Effector memory CD8-positive, alpha-beta T cell (primary cell): ENCODE measurements around the gene CMSS1.

ENCODE experiments used
- ATAC-seq: fragments of 150-1000 bp; cut with Tn5 transposase; replicated peaks from 2 replicates; pipeline ENCODE4 v1.10.0; 2021; ENCODE audit warnings: mild to moderate bottlenecking, moderate library complexity
- DNase-seq, 3 experiments: peaks; one replicate each; pipeline ENCODE4 v3.0.0; 2021
- H3K27ac Mint-ChIP-seq, 2 donors: one replicate each; pipeline ENCODE4 v1.8.0; 2022; ENCODE audit warnings: mild to moderate bottlenecking in 2 of 2, mixed read lengths in 2 of 2, moderate library complexity in 2 of 2
- H3K27me3 Mint-ChIP-seq, 2 donors: one replicate each; pipeline ENCODE4 v1.8.0; 2022; ENCODE audit warnings: mixed read lengths in 2 of 2
- H3K36me3 Mint-ChIP-seq: one replicate; pipeline ENCODE4 v1.8.0; 2022; ENCODE audit warnings: mild to moderate bottlenecking, moderate library complexity, mixed read lengths; ENCODE audit not compliant: insufficient read depth
- H3K4me1 Mint-ChIP-seq, 2 donors: one replicate each; pipeline ENCODE4 v1.8.0; 2022; ENCODE audit warnings: low read depth in 2 of 2, mixed read lengths in 2 of 2
- H3K4me3 Mint-ChIP-seq, 2 donors: one replicate each; pipeline ENCODE4 v1.8.0; 2022; ENCODE audit warnings: mild to moderate bottlenecking in 2 of 2, mixed read lengths in 2 of 2, moderate library complexity in 2 of 2
- H3K9me3 Mint-ChIP-seq, 2 donors: one replicate each; pipeline ENCODE4 v1.8.0; 2022; ENCODE audit warnings: mixed read lengths in 2 of 2

Gene CMSS1

DNA sequence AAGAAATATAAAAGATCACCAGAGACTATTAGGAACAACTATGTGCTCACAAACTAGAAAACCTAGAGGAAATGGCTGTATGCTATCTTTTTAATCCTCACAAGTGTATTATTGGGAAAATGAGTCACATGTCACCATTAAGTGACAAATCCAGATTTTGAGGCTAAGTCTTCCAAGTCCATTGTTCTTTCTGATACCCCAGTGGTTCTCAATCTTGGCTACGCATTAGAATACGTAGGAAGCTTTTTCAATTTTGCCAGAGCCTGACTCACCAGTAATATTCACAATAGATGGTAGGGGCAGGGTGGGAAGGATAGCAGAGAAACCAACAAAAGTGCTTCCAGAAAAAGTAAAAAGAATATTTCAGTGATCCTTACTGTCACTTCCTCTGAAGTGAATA lies 179.6 kb downstream of the CMSS1 start:
- no peak overlapping the region for H3K27ac Mint-ChIP-seq
- no peaks in the 10 kb centered on the region for H3K36me3 Mint-ChIP-seq
- no peak overlapping the region for H3K4me3 Mint-ChIP-seq
- no peak for DNase-seq
- peaks cover 0 to 3% of the 10 kb centered on the region in 2 donors for H3K4me1 Mint-ChIP-seq
- H3K27me3 Mint-ChIP-seq: no peaks in the 10 kb centered on the region
- no peak for ATAC-seq
- H3K9me3 Mint-ChIP-seq: peaks cover 7 to 13% of the 10 kb centered on the region in 2 donors

DNA sequence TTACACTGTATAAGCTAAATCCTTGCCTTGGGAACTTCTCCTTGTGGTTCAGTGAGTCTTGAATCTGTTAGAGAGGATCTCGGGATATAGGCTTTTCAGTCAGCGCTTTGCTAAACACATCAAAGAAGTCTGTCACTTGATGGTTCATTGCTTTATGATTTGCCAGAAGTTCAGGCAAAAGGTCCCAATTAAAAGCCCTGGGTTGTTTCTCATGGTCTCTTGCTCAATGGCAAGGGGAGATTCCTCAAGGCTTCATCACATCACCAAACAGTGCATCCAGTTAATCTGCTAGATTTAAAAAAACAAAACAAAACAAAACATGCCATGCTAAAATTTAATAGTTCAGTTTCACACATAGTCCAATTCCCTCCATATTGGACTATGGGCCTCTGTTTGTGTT lies 181.9 kb downstream of the CMSS1 start:
- H3K9me3 Mint-ChIP-seq: peaks cover 5% of the 10 kb centered on the region in 2 donors
- no peak overlapping the region for H3K4me3 Mint-ChIP-seq
- H3K27me3 Mint-ChIP-seq: no peaks in the 10 kb centered on the region
- peaks cover 3 to 5% of the 10 kb centered on the region in 2 donors for H3K4me1 Mint-ChIP-seq
- H3K36me3 Mint-ChIP-seq: no peaks in the 10 kb centered on the region
- ATAC-seq: no peak
- no peak overlapping the region for H3K27ac Mint-ChIP-seq
- no peak for DNase-seq

DNA sequence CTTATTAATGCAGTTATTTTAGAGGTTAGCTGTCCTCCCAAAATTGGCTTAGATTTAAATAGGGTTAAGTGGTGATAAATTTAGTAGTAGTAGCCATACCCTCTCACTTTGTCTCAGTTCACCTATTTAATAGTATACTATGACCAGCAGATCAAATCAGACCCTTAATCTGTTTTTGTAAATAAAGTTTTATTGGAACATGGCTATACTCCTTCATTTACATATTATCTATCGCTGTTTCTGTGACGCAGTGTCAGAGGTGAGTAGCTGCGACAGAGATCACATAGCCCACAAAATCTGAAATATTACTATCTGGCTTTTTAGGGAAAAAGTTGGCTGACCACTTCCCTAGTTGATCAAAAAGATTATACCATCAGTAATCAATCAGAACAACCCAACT lies 183.4 kb downstream of the CMSS1 start:
- no peaks in the 10 kb centered on the region for H3K27me3 Mint-ChIP-seq
- DNase-seq (no peak), ATAC-seq (no peak)
- no peaks in the 10 kb centered on the region for H3K36me3 Mint-ChIP-seq
- H3K4me3 Mint-ChIP-seq: no peak overlapping the region
- H3K4me1 Mint-ChIP-seq: peaks cover 3 to 6% of the 10 kb centered on the region in 2 donors
- H3K27ac Mint-ChIP-seq: no peak overlapping the region
- peaks cover 2 to 3% of the 10 kb centered on the region in 2 donors for H3K9me3 Mint-ChIP-seq

DNA sequence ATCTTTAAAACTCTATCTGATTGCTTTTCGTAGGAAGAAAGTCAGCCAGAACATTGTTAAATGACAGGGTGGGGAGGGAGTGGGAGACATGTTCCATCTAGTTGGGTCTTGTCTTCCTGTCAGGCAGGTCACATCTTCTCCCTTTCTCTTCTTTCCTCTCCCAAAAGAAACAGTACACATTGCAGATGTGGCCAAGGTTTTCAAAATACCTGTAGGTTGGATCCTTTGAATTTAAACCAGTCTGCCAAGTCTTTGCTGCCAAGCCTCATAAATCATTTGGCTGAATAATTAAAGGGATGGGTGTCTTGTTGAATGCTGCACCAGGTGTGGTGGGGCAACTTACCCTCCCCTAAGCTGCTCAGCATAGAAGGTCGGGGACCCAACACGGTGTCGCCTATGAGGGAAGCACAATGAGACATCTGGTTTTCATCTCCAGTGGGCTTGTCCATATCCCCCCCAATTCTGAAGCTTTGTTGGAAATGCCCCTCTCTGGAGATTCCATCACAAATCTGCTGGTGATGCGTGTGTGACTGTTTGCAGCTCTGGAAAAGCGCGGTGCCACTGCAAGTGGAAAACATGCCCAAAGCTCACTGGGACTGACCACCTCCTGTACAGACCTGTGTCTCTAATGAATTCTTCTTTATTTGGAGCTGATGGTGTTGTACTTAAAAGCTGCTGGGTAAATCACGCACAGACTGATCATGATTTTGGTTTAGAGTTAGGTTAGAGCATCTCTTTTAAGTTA lies 184.0 kb downstream of the CMSS1 start:
- no peaks in the 10 kb centered on the region for H3K36me3 Mint-ChIP-seq
- DNase-seq (no peak), ATAC-seq (no peak)
- H3K27ac Mint-ChIP-seq: no peak overlapping the region
- no peaks in the 10 kb centered on the region for H3K9me3 Mint-ChIP-seq
- no peaks in the 10 kb centered on the region for H3K27me3 Mint-ChIP-seq
- H3K4me1 Mint-ChIP-seq: peaks cover 3 to 6% of the 10 kb centered on the region in 2 donors
- H3K4me3 Mint-ChIP-seq: no peak overlapping the region

DNA sequence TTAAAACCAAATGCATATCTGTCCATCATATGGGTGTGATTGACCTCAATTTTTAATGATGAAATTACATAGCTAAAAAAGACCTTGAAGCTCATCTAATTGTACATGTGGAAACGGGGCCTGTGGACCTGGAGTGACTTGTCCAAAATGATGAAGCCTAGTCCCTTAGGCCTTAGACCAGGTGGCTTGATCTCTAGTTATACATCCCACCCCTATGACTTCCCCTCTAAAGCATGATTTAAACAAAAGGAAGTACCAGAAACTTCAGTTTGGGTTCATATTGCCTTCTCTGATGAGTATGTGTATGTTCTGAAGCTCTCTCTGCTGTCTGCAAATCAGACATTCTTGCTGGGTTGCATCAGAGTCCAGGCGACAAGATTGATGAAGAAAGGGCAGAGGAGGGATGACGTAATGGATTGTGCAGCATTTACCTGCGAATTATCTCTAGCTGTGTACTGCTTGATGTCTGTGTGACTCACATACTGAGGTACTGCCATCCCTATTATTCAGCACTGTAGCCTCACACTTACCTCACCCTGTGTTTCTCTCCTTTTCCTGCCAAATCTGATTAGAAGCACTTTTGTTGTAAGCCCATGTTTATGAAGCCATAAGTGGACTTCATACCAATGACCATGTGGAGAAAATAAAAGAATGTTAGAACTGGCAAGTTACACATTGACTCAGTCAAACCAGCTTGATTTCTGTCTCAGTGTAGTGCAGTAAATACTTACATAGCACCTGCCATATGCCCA lies 185.1 kb downstream of the CMSS1 start:
- ATAC-seq: no peak
- H3K27ac Mint-ChIP-seq: no peak overlapping the region
- no peak for DNase-seq

DNA sequence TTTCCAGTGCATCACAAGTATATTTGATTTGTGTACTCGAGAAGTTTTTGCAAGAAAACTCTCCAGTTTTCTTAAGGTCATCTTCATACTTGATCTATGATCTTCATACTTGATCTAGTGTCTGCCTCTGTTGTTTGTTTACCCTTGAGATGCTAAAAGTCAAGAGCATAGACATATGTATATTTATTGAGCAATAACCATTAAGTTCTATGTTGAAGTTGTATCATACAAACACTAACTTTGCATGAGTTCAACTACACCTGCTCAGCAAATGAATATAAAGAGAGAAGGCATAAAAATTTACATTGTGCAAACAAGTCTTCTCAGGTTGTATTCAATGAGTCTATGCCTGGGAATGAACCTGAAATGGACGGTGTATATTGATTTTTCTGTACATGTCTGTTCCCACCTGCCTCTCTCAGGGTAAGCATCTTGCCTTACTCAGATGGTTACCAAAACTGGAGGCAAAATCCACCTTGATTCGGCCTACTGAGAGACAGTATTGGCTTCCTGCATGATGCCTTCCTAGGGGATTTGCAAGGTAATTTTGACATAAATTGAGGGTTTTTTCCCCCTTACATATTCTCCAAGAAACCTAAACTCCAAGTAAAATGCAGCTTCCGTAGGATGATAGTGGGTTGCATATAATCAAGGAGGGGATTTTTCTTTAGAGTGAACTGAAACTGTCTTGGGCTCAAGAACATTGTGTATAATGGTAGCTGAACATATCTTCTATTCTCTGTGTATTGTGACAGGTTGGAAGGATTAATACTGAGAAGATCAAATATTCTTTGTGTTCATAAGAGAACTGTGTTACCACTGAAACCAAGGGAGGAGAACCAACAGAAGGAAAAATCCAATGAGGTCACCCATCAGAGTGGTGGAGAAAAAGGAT lies 186.2 kb downstream of the CMSS1 start:
- peaks cover 2 to 6% of the 10 kb centered on the region in 2 donors for H3K4me1 Mint-ChIP-seq
- H3K4me3 Mint-ChIP-seq: no peak overlapping the region
- DNase-seq (no peak), ATAC-seq (no peak)
- no peaks in the 10 kb centered on the region for H3K36me3 Mint-ChIP-seq
- H3K9me3 Mint-ChIP-seq: no peaks in the 10 kb centered on the region
- no peak overlapping the region for H3K27ac Mint-ChIP-seq
- no peaks in the 10 kb centered on the region for H3K27me3 Mint-ChIP-seq

More for the DNA sequence above, 185.1 kb downstream of the CMSS1 start:
- peaks cover 3 to 6% of the 10 kb centered on the region in 2 donors for H3K4me1 Mint-ChIP-seq
- no peaks in the 10 kb centered on the region for H3K36me3 Mint-ChIP-seq
- no peak overlapping the region for H3K4me3 Mint-ChIP-seq
- H3K27me3 Mint-ChIP-seq: no peaks in the 10 kb centered on the region
- no peaks in the 10 kb centered on the region for H3K9me3 Mint-ChIP-seq

DNA sequence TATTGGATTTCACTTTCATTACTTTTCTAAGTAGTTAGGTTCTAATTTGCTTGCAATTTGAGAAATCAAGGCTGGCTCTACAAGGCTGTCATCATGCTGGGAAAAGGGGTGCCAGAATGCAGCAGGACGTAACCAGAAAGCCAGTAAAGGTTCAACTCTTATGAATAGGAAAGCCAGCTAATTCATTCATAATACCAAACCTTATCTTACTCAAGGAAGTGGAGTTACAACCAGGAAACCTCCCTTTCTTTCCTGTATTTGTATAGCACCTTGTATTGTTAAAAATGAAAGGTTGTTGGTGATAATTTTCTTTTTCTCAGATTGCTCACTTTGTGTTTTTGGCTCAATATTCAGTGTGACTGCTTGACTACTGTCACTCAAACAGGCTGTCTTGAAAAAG lies 187.3 kb downstream of the CMSS1 start:
- Mint-ChIP-seq H3K9me3 (no peaks in the 10 kb centered on the region), H3K4me1 (peaks cover 0 to 7% of the 10 kb centered on the region in 2 donors), H3K4me3 (no peak overlapping the region), H3K36me3 (no peaks in the 10 kb centered on the region), H3K27me3 (no peaks in the 10 kb centered on the region), H3K27ac (no peak overlapping the region)
- DNase-seq (no peak), ATAC-seq (no peak)

DNA sequence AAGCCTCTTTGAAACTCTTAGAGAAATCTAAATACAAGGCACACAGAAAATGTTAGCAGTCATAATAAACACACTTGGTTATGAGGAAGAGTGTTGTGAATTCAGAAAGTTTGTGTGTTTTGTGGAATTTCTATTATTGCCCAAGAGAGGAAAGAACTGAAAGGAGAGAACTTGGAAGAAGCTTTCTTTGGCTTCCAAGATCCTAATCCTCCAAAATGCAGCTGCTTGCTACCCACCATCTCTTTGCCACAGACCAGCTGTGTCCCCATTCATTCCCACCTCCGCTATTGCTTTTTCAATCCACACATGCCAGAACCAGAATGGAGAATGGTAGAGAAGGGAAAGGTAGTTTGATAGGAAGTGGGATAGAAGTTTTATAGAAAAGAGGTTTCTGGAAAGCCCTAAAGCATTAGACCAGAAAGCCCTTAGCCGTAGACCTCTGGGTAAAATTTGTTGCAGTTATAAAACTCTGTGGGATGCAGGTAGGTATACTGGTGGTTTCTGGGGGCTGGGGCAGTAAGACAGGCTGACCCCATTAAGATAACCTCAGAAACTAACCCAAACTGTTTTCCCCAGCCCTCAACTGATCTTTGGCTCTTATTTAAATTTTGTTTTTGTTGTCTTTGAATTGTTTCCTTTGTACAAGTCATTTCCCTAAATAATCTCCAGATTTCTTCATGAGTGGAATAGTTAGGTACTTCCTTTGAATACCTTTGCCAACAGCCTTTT lies 188.2 kb downstream of the CMSS1 start:
- H3K4me3 Mint-ChIP-seq: no peak overlapping the region
- H3K9me3 Mint-ChIP-seq: no peaks in the 10 kb centered on the region
- H3K36me3 Mint-ChIP-seq: no peaks in the 10 kb centered on the region
- H3K27me3 Mint-ChIP-seq: no peaks in the 10 kb centered on the region
- peaks cover 0 to 7% of the 10 kb centered on the region in 2 donors for H3K4me1 Mint-ChIP-seq
- no peak overlapping the region for H3K27ac Mint-ChIP-seq
- DNase-seq (no peak), ATAC-seq (no peak)

DNA sequence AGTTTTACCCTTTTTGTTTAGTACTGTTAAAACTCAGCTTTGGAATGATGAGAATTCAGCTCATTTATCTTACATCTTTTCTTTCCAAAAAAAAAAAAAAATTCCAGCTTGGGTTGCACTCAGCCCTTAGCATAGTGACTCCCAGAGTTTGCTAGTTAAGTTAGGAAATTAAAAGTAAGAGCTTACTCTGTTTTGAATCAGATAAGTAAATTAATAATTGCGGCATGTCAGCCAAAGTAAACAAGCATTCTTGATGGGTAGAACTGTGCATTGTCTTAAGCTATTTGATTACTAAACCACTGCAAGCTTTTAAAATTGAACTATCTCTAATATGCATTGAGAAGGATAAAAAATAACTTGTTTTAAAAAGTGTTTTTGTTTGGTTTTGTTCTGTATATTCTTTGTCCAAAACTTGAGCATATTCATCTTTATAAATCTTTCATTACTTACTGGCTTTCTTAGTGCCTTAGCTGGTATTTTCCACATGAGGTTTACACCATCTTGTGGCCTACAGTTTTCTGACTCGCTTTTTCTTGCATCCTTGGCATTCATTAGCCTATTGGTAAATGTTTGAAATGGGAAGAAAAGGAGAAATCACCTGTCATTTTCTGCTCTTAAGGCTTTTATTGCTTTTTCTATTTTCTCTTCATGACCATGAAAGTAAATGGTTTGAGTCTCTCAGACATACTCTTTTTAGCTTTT lies 189.1 kb downstream of the CMSS1 start:
- H3K36me3 Mint-ChIP-seq: no peaks in the 10 kb centered on the region
- H3K27me3 Mint-ChIP-seq: no peaks in the 10 kb centered on the region
- H3K9me3 Mint-ChIP-seq: no peaks in the 10 kb centered on the region
- H3K27ac Mint-ChIP-seq: no peak overlapping the region
- no peak overlapping the region for H3K4me3 Mint-ChIP-seq
- no peak for DNase-seq
- peaks cover 0 to 7% of the 10 kb centered on the region in 2 donors for H3K4me1 Mint-ChIP-seq
- ATAC-seq: no peak

DNA sequence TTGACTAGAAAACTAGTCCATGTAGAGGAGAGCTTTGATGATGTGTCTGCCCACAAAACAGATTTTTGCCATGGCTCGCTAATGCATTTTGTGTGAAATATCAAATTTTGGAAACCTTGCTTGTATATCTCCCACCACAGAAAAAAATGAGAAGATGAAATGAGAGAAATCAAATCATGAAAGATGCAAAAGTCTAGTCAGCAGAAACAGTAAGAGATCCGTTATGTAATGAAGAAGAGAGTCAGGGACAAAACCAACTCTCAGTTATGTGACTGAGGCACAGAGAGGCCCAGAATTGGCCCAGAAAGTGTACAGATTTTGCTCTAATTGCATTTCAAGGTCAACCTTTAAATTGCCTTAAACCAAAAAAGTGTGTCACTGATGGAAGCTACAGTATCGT lies 189.7 kb downstream of the CMSS1 start:
- Mint-ChIP-seq H3K27ac (no peak overlapping the region), H3K27me3 (no peaks in the 10 kb centered on the region), H3K4me3 (no peak overlapping the region), H3K4me1 (peaks cover 0 to 7% of the 10 kb centered on the region in 2 donors), H3K36me3 (no peaks in the 10 kb centered on the region), H3K9me3 (no peaks in the 10 kb centered on the region)
- DNase-seq (no peak), ATAC-seq (no peak)

DNA sequence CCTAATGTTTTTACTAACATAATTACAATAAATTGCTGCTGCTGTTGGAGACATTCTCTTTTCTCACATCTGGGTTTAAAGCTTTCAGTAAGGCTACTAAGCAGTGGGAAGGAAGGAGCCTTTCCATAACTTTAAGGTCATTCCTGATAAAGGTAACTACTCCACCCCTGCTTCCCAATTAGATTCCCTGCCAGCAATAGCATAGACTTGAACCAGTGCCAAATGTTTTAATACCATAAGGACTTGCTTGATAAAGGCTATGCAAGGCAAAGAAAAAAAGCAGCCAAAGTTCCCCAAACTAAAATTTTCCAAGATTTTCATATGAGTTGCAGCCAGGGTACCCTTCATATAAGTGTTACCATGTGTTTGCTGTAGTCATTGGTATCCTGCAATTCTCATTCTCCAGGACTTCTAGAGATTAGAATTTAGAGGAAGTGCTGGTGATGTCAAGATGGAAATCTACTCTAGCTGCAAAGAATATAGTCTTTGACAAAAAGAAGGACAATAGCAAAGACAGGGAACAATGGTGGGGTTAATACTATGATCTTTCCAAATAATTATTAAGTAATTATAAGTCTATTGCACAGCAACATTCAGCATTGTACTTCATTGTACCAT lies 190.5 kb downstream of the CMSS1 start:
- Mint-ChIP-seq H3K27me3 (no peaks in the 10 kb centered on the region), H3K4me1 (peaks cover 0 to 3% of the 10 kb centered on the region in 2 donors), H3K36me3 (no peaks in the 10 kb centered on the region), H3K4me3 (no peak overlapping the region), H3K9me3 (no peaks in the 10 kb centered on the region), H3K27ac (no peak overlapping the region)
- DNase-seq (no peak), ATAC-seq (no peak)
